T1000 (cell line): ENCODE data around the gene CAND2.
"Not testable (repeated sequence)": the region's sequence is repeated elsewhere in the genome, so short reads cannot be mapped to it uniquely, and the experiment has no call there.

Experiments used
- DNase-seq: peaks from one replicate; lab custom pipeline; 2025; ENCODE audit warnings: mixed read lengths; lab: John Stamatoyannopoulos, UW

CAND2 gene

GRCh38 chr3:12771236-12771635 is 25.2 kb upstream of the CAND2 start:
- no peak for DNase-seq

- no peak for DNase-seq
These were observed 24.0 kb upstream of the CAND2 start for GRCh38 chr3:12772462-12772861.

GRCh38 chr3:12773030-12773709 is 23.3 kb upstream of the CAND2 start:
- no peak for DNase-seq

- DNase-seq: no peak
These were observed 22.8 kb upstream of the CAND2 start for GRCh38 chr3:12773710-12774086.

GRCh38 chr3:12774619-12775018 is 21.9 kb upstream of the CAND2 start:
- no peak for DNase-seq

GRCh38 chr3:12775226-12775625 is 21.3 kb upstream of the CAND2 start:
- no peak for DNase-seq

GRCh38 chr3:12775970-12776369 is 20.5 kb upstream of the CAND2 start:
- DNase-seq: not testable (repeated sequence)

GRCh38 chr3:12777171-12777570 is 19.3 kb upstream of the CAND2 start:
- DNase-seq: no peak

- DNase-seq: no peak
These were observed 15.7 kb upstream of the CAND2 start for GRCh38 chr3:12780751-12781150.

GRCh38 chr3:12782172-12782815 is 14.2 kb upstream of the CAND2 start:
- no peak for DNase-seq

- DNase-seq: no peak
These were observed 11.4 kb upstream of the CAND2 start for GRCh38 chr3:12785096-12785495.

GRCh38 chr3:12787346-12787745 is 9.1 kb upstream of the CAND2 start:
- not testable (repeated sequence) for DNase-seq

GRCh38 chr3:12787967-12788690 is 8.4 kb upstream of the CAND2 start:
- not testable (repeated sequence) for DNase-seq

- no peak for DNase-seq
These were observed 5.0 kb upstream of the CAND2 start for GRCh38 chr3:12791430-12791829.

- DNase-seq: no peak
These were observed 2.8 kb upstream of the CAND2 start for GRCh38 chr3:12793701-12794100.

- DNase-seq: no peak
These were observed 828 bp downstream of the CAND2 start for GRCh38 chr3:12797124-12797891.

GRCh38 chr3:12797892-12798558 is 1.5 kb downstream of the CAND2 start:
- DNase-seq: no peak

- no peak for DNase-seq
These were observed 2.2 kb downstream of the CAND2 start for GRCh38 chr3:12798559-12799179.

GRCh38 chr3:12799525-12800440 is 3.3 kb downstream of the CAND2 start:
- DNase-seq: no peak

GRCh38 chr3:12803371-12803770 is 6.9 kb downstream of the CAND2 start:
- DNase-seq: no peak
